IMR-90 (cell line): ENCODE data around the gene NES. TPM values are rescaled to one million over a fixed set of nuclear protein-coding genes. Genes with fewer than 3 reads are reported as not detected.

Source experiments
- ATAC-seq: fragments of 200-7000 bp; cut with Tn5 transposase; 2 replicates; pipeline ENCODE4 v1.9.1; 2020; ENCODE audit warnings: low read depth, mild to moderate bottlenecking, moderate library complexity
- BruUV-seq: library from RNA; stranded (reverse); fragments of 400-500 nt; replicated peaks from 2 replicates; lab custom pipeline; 2021; lab: Mats Ljungman, UMichigan
- CTCF ChIA-PET: fragments of 300-600 bp; formaldehyde crosslinking; extraction: SDS; loops from one replicate; lab custom pipeline; 2021; ENCODE audit warnings: antibody characterized with exemption; lab: Yijun Ruan, JAX
- POLR2A ChIA-PET: fragments of 300-600 bp; sonication (Branson Sonifier 250); formaldehyde crosslinking; loops from one replicate; lab custom pipeline; 2022; ENCODE audit warnings: antibody characterized with exemption; ENCODE audit not compliant: unreplicated experiment; lab: Charles Lee
- DNase-seq: peaks from one replicate; pipeline ENCODE4 v3.0.0; 2013
- H2AFZ ChIP-seq: replicated peaks from 2 replicates; pipeline ENCODE3; 2013; ENCODE audit warnings: low read length, mild to moderate bottlenecking; ENCODE audit not compliant: poor library complexity
- H2AK5ac ChIP-seq: 2 replicates; pipeline ENCODE4 v1.6.1; 2013; ENCODE audit warnings: low read depth, low read length, inconsistent platforms
- H2AK9ac ChIP-seq: replicated peaks from 2 replicates; pipeline ENCODE3; 2013; ENCODE audit warnings: mild to moderate bottlenecking, low read depth, low read length, moderate library complexity; ENCODE audit not compliant: poor library complexity
- H2BK120ac ChIP-seq: 2 replicates; pipeline ENCODE4 v1.6.1; 2013; ENCODE audit warnings: low read depth, low read length, inconsistent platforms
- H2BK15ac ChIP-seq: 3 replicates; pipeline ENCODE4 v1.6.1; 2013; ENCODE audit warnings: low read depth, low read length, inconsistent platforms
- H2BK20ac ChIP-seq: 2 replicates; pipeline ENCODE4 v1.6.1; 2013; ENCODE audit warnings: low read depth, mild to moderate bottlenecking, inconsistent platforms, low read length, moderate library complexity
- H2BK5ac ChIP-seq: 2 replicates; pipeline ENCODE4 v1.6.1; 2013; ENCODE audit warnings: mild to moderate bottlenecking, low read depth, low read length, inconsistent platforms; ENCODE audit not compliant: poor library complexity, severe bottlenecking
- H3K14ac ChIP-seq: replicated peaks from 2 replicates; pipeline ENCODE4 v1.6.1; 2013; ENCODE audit warnings: low read depth, low read length, inconsistent platforms
- H3K18ac ChIP-seq: 2 replicates; pipeline ENCODE4 v1.6.1; 2013; ENCODE audit warnings: low read depth, low read length, control low read depth
- H3K23ac ChIP-seq: 2 replicates; pipeline ENCODE4 v1.6.1; 2013; ENCODE audit warnings: low read depth, low read length, inconsistent platforms
- H3K27ac ChIP-seq: 2 replicates; pipeline ENCODE4 v1.5.1; 2013; ENCODE audit warnings: mild to moderate bottlenecking, control low read depth, low read length; ENCODE audit not compliant: insufficient read depth
- H3K27me3 ChIP-seq: 2 replicates; pipeline ENCODE4 v1.6.1; 2013; ENCODE audit warnings: low read length; ENCODE audit not compliant: control insufficient read depth, insufficient read depth
- H3K36me3 ChIP-seq: 2 replicates; pipeline ENCODE4 v1.6.1; 2013; ENCODE audit warnings: low read length, mixed read lengths; ENCODE audit not compliant: control insufficient read depth, insufficient read depth
- H3K4ac ChIP-seq: 2 replicates; pipeline ENCODE4 v1.6.1; 2013; ENCODE audit warnings: low read depth, low read length, inconsistent platforms
- H3K4me1 ChIP-seq: 2 replicates; pipeline ENCODE4 v1.6.1; 2013; ENCODE audit warnings: low read length, mixed read lengths; ENCODE audit not compliant: control insufficient read depth, insufficient read depth
- H3K4me2 ChIP-seq: 2 replicates; pipeline ENCODE4 v1.6.1; 2013; ENCODE audit warnings: low read depth, mild to moderate bottlenecking, control low read depth, low read length, moderate library complexity
- H3K4me3 ChIP-seq: 2 replicates; pipeline ENCODE4 v1.5.1; 2013; ENCODE audit warnings: low read depth, mild to moderate bottlenecking, control low read depth, low read length, moderate library complexity; ENCODE audit not compliant: insufficient read depth
- H3K56ac ChIP-seq: 2 replicates; pipeline ENCODE4 v1.6.1; 2013; ENCODE audit warnings: low read length, inconsistent platforms; ENCODE audit not compliant: insufficient read depth; ENCODE audit errors: extremely low read depth
- H3K79me1 ChIP-seq, 2 experiments: 2 replicates each; pipeline ENCODE4 v1.6.1; 2013; ENCODE audit warnings: low read length in 2 of 2, inconsistent platforms in 1 of 2, low read depth in 1 of 2
- H3K9ac ChIP-seq: 2 replicates; pipeline ENCODE4 v1.6.1; 2013; ENCODE audit warnings: low read depth, low read length, control low read depth
- H3K9me1 ChIP-seq: 2 replicates; pipeline ENCODE4 v1.6.1; 2013; ENCODE audit warnings: low read length, inconsistent platforms; ENCODE audit not compliant: insufficient read depth
- H3K9me3 ChIP-seq: 2 replicates; pipeline ENCODE4 v1.6.1; 2013; ENCODE audit warnings: low read length; ENCODE audit not compliant: control insufficient read depth, insufficient read depth
- H4K20me1 ChIP-seq: 2 replicates; pipeline ENCODE4 v1.6.1; 2013; ENCODE audit warnings: low read length, inconsistent platforms; ENCODE audit not compliant: insufficient read depth
- H4K5ac ChIP-seq: 2 replicates; pipeline ENCODE4 v1.6.1; 2013; ENCODE audit warnings: mild to moderate bottlenecking, low read depth, low read length, control low read depth
- H4K8ac ChIP-seq, 2 experiments: 2 replicates each; pipeline ENCODE4 v1.6.1; 2013; ENCODE audit warnings: low read depth in 2 of 2, low read length in 2 of 2, control low read depth in 1 of 2, inconsistent platforms in 1 of 2
- H4K91ac ChIP-seq: 2 replicates; pipeline ENCODE4 v1.6.1; 2013; ENCODE audit warnings: low read depth, low read length, inconsistent platforms; ENCODE audit not compliant: insufficient read depth
- CEBPB ChIP-seq: IDR thresholded peaks from 2 replicates; pipeline ENCODE4 v1.6.1; 2012; ENCODE audit warnings: low read depth, low read length, improper control_type of control experiment
- FOS ChIP-seq: fragments of 150-350 bp; IDR thresholded peaks from 2 replicates; pipeline ENCODE4 v1.6.1; 2016; ENCODE audit warnings: low read depth, low read length
- NFE2L2 ChIP-seq: fragments of 150-350 bp; IDR thresholded peaks from 2 replicates; pipeline ENCODE4 v1.6.1; 2016; ENCODE audit warnings: low read depth, mild to moderate bottlenecking, low read length
- RAD21 ChIP-seq: IDR thresholded peaks from 2 replicates; pipeline ENCODE4 v1.6.1; 2012; ENCODE audit warnings: low read length, improper control_type of control experiment
- SMC3 ChIP-seq: fragments of 150-350 bp; IDR thresholded peaks from 2 replicates; pipeline ENCODE4 v1.6.1; 2016; ENCODE audit warnings: low read depth, mild to moderate bottlenecking, antibody characterized with exemption, low read length, moderate library complexity
- WGBS, 2 experiments: methylation state at CpG; one replicate each; pipeline versions ENCODE4 v1.1.5 to v1.1.7; 2013; ENCODE audit warnings: missing lambda C conversion rate in 2 of 2; ENCODE audit not compliant: insufficient read length in 1 of 2; ENCODE audit errors: extremely low coverage in 2 of 2; 5-methylcytosine and 5-hydroxymethylcytosine counted together
- dilution Hi-C: fragments of 300-500 bp; cut with HindIII; formaldehyde crosslinking; loops from one replicate; pipeline ENCODE4 v1.14.3; 2018; ENCODE audit warnings: low sequenced_read_pairs; ENCODE audit not compliant: unreplicated experiment
- in situ Hi-C: fragments of 300-500 bp; cut with MboI; formaldehyde crosslinking; loops from 3 replicates; pipeline ENCODE4 v1.14.3; 2019; ENCODE audit warnings: low sequenced_read_pairs, inconsistent platforms, mixed read lengths
- intact Hi-C: fragments of 100-400 bp; cut with micrococcal nuclease; formaldehyde crosslinking; loops from 2 replicates; pipeline ENCODE4 v1.10.0; 2022
- polyA plus RNA-seq, 3 experiments: library from polyadenylated mRNA; depleted of rRNA; stranded (reverse); fragments of >200 nt; gene quantifications; 2 replicates each; pipeline ENCODE4 v1.2.3, GENCODE V29; 2012; ENCODE audit warnings: low replicate concordance in 1 of 3
- total RNA-seq: library from RNA; depleted of rRNA; stranded (reverse); fragments of >200 nt; gene quantifications from 2 replicates; pipeline ENCODE4 v1.2.3, GENCODE V29; 2012

Gene NES
- total and polyA plus RNA-seq, 2 of the 4 experiments (the other 2 are of a cell fraction) = 25.3 to 40.1 TPM

DNA sequence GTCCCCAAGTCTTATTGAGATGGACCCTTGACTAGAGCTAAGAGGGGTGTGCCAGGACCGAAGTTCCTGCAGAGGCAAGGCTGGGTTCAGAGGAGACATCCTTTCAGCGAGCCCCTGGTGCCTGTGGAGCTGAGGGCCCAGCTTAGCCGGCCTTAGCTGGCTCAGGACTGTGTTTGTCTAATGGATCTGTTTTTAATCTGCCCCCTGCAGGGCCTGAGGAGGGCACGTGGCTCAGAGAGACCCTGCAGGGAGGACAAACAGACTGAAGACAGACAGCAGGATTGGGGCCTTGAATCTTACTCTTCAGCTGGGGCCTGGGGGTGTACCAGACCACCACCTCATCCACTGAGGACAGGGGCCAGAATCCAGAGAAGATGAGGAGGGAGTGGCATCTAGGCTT, 26.5 kb upstream of the NES start:
- H3K4me1 ChIP-seq = peaks cover 36% of the 10 kb centered on the region
- no peak overlapping the region for H4K91ac ChIP-seq
- H2AFZ ChIP-seq = no peak overlapping the region
- WGBS, 2 experiments = 54% methylated on average over 3 of the region's 4 CpGs; no CpG with 5 or more reads in 1 of the 2 experiments
- POLR2A ChIA-PET = no interaction called here
- no peaks in the 10 kb centered on the region for H3K9me3 ChIP-seq
- H3K9ac ChIP-seq = no peak overlapping the region
- DNase-seq (no peak), ATAC-seq (no peak)
- no peak overlapping the region for H3K4ac ChIP-seq
- TF ChIP-seq RAD21 (no peak), NFE2L2 (no peak), FOS (no peak), CEBPB (no peak), SMC3 (no peak)
- H3K14ac ChIP-seq = no peak overlapping the region
- H3K56ac ChIP-seq = no peak overlapping the region
- no peak overlapping the region for H3K4me3 ChIP-seq
- H2AK5ac ChIP-seq = 0 out of 2 replicates have a peak overlapping the region, but pooled peaks have one; percentile 5
- H3K79me1 ChIP-seq = no peaks in the 10 kb centered on the region
- CTCF ChIA-PET = interaction anchor here (6.9 kb wide), 1 partner anchor 13 kb away, joined by 54 read pairs; no protein-coding TSS in a partner anchor
- peaks cover 5% of the 10 kb centered on the region for H3K27me3 ChIP-seq
- no peak overlapping the region for H2BK15ac ChIP-seq
- H2AK9ac ChIP-seq = peak overlapping the region; percentile 49
- no peak overlapping the region for H3K18ac ChIP-seq
- H3K23ac ChIP-seq = no peak overlapping the region
- H4K8ac ChIP-seq = no peak overlapping the region
- intact Hi-C loops (no loop called here), dilution Hi-C loops (no loop called here), in situ Hi-C loops (no loop called here)
- no peak overlapping the region for H2BK120ac ChIP-seq
- no peaks in the 10 kb centered on the region for H4K20me1 ChIP-seq
- H3K36me3 ChIP-seq = no peaks in the 10 kb centered on the region
- H2BK20ac ChIP-seq = no peak overlapping the region
- no peak overlapping the region for H3K27ac ChIP-seq
- no TSS peak for BruUV-seq
- H4K5ac ChIP-seq = no peak overlapping the region
- no peak overlapping the region for H2BK5ac ChIP-seq
- H3K4me2 ChIP-seq = no peak overlapping the region
- H3K9me1 ChIP-seq = no peaks in the 10 kb centered on the region
